ENCODE measurements around the gene FNIP2. TPM values are rescaled to one million over a fixed set of nuclear protein-coding genes. Genes with fewer than 3 reads are reported as not detected.

FNIP2 gene
- total RNA-seq, 1 experiment from 2014 or later = 15.8 TPM

- no peak overlapping the region for H3K27ac Mint-ChIP-seq (ENCODE audit: unreplicated experiment)
- DNase-seq = no peak
- intact Hi-C loops (cut with micrococcal nuclease; ENCODE audit: unreplicated experiment) = no loop called here
- H3K4me1 Mint-ChIP-seq (ENCODE audit: low read depth, unreplicated experiment) = peaks cover 25% of the 10 kb centered on the region
- H3K27me3 ChIP-seq (replicated peaks; ENCODE audit: control insufficient read depth, insufficient read depth, low read length) = no peaks in the 10 kb centered on the region
- H3K4me3 ChIP-seq (ENCODE audit: low read depth, low read length) = no peak overlapping the region
- no peaks in the 10 kb centered on the region for H3K9me3 ChIP-seq
- H3K36me3 ChIP-seq (ENCODE audit: control insufficient read depth, insufficient read depth, low read length) = no peaks in the 10 kb centered on the region
- no peaks in the 10 kb centered on the region for H3K27me3 Mint-ChIP-seq (ENCODE audit: insufficient read depth, unreplicated experiment)
- CTCF ChIA-PET = no interaction called here
- POLR2A ChIA-PET = no interaction called here
- peaks cover 10% of the 10 kb centered on the region for H3K9me3 Mint-ChIP-seq (ENCODE audit: unreplicated experiment)
- no peak overlapping the region for H3K4me3 Mint-ChIP-seq (ENCODE audit: unreplicated experiment)
- no TSS peak for BruUV-seq (replicated peaks)
- no peak for TF ChIP-seq CTCF (IDR thresholded peaks at IDR 0.05; ENCODE audit: insufficient read depth in 1 of 2, low read depth in 1 of 2, low read length in 1 of 2, severe bottlenecking in 1 of 2, unreplicated experiment in 1 of 2)
- H3K4me1 ChIP-seq = peaks cover 32% of the 10 kb centered on the region
- H3K36me3 Mint-ChIP-seq (ENCODE audit: insufficient read depth, unreplicated experiment) = peaks cover 14% of the 10 kb centered on the region
These were observed 116.7 kb downstream of the FNIP2 start for GRCh38 chr4:158885564-158885963.

DNA sequence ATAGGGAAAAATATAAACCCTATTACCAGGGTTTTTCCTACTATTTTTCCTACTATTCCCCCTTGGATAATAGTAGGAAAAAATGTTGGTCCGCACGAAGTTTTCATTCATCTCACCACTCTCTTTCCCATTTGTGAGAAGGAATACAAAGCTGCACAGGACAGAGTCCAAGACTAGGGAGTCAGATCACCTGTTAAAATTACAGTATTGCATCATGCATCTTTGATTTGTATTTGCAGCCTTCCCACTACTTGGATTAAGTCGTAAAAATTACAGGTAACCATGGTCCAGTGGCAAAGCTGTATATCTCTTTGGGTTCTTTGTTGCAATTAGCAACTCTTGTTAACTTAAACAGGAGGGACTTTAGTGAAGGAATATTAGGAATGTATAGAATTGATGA lies 121.5 kb downstream of the FNIP2 start:
- H3K9me3 ChIP-seq = no peaks in the 10 kb centered on the region
- H3K36me3 ChIP-seq (ENCODE audit: control insufficient read depth, insufficient read depth, low read length) = no peaks in the 10 kb centered on the region
- Mint-ChIP-seq H3K27me3 (ENCODE audit: insufficient read depth, unreplicated experiment) (no peaks in the 10 kb centered on the region), H3K4me3 (ENCODE audit: unreplicated experiment) (no peak overlapping the region), H3K27ac (ENCODE audit: unreplicated experiment) (no peak overlapping the region), H3K36me3 (ENCODE audit: insufficient read depth, unreplicated experiment) (peaks cover 11% of the 10 kb centered on the region), H3K9me3 (ENCODE audit: unreplicated experiment) (no peaks in the 10 kb centered on the region), H3K4me1 (ENCODE audit: low read depth, unreplicated experiment) (peaks cover 46% of the 10 kb centered on the region)
- CTCF ChIA-PET = no interaction called here
- POLR2A ChIA-PET = interaction anchor here (0.6 kb wide), 1 partner anchor 390 kb away, joined by 3 read pairs; no protein-coding TSS in a partner anchor
- intact Hi-C loops (cut with micrococcal nuclease; ENCODE audit: unreplicated experiment) = no loop called here
- H3K27me3 ChIP-seq (replicated peaks; ENCODE audit: control insufficient read depth, insufficient read depth, low read length) = no peaks in the 10 kb centered on the region
- no peak for DNase-seq
- TF ChIP-seq CTCF (IDR thresholded peaks at IDR 0.05; ENCODE audit: insufficient read depth in 1 of 2, low read depth in 1 of 2, low read length in 1 of 2, severe bottlenecking in 1 of 2, unreplicated experiment in 1 of 2) = no peak
- H3K4me1 ChIP-seq = peaks cover 41% of the 10 kb centered on the region
- no TSS peak for BruUV-seq (replicated peaks)
- no peak overlapping the region for H3K4me3 ChIP-seq (ENCODE audit: low read depth, low read length)

GRCh38 chr4:158891256-158891655 lies 122.4 kb downstream of the FNIP2 start:
- Mint-ChIP-seq H3K9me3 (ENCODE audit: unreplicated experiment) (no peaks in the 10 kb centered on the region), H3K27me3 (ENCODE audit: insufficient read depth, unreplicated experiment) (no peaks in the 10 kb centered on the region), H3K4me3 (ENCODE audit: unreplicated experiment) (no peak overlapping the region), H3K4me1 (ENCODE audit: low read depth, unreplicated experiment) (peaks cover 46% of the 10 kb centered on the region), H3K36me3 (ENCODE audit: insufficient read depth, unreplicated experiment) (peaks cover 11% of the 10 kb centered on the region), H3K27ac (ENCODE audit: unreplicated experiment) (no peak overlapping the region)
- CTCF ChIA-PET = interaction anchor here (0.9 kb wide), 1 partner anchor 35 kb away, joined by 3 read pairs; no protein-coding TSS in a partner anchor
- intact Hi-C loops (cut with micrococcal nuclease; ENCODE audit: unreplicated experiment) = no loop called here
- no peak for TF ChIP-seq CTCF (IDR thresholded peaks at IDR 0.05; ENCODE audit: insufficient read depth in 1 of 2, low read depth in 1 of 2, low read length in 1 of 2, severe bottlenecking in 1 of 2, unreplicated experiment in 1 of 2)
- POLR2A ChIA-PET = no interaction called here
- Histone ChIP-seq H3K4me1 (peaks cover 36% of the 10 kb centered on the region), H3K9me3 (no peaks in the 10 kb centered on the region), H3K4me3 (ENCODE audit: low read depth, low read length) (no peak overlapping the region), H3K27me3 (replicated peaks; ENCODE audit: control insufficient read depth, insufficient read depth, low read length) (no peaks in the 10 kb centered on the region), H3K36me3 (ENCODE audit: control insufficient read depth, insufficient read depth, low read length) (no peaks in the 10 kb centered on the region)
- no TSS peak for BruUV-seq (replicated peaks)
- DNase-seq = peak in 1 of 2 experiments; percentile 12

Measured in Caco-2 (cell line).